Tibial artery (tissue), 4 donors: ENCODE results near the gene COPS6.

Experiments
- DNase-seq, 2 donors: peaks; one replicate each; pipeline ENCODE4 v3.0.0-alpha.2; 2019
- H3K27ac ChIP-seq, 2 donors: fragments of 200-600 bp; sonication (generic) in 1 of 2; 1 replicate in 1 of 2; 2 replicates in 1 of 2; pipeline ENCODE4 v1.5.1; 2018 to 2019; ENCODE audit warnings: mild to moderate bottlenecking in 1 of 2
- H3K27me3 ChIP-seq, 2 donors: fragments of 200-600 bp; sonication (generic) in 1 of 2; one replicate each; pipeline versions ENCODE4 v1.5.1 to v1.6.0; 2016 to 2019
- H3K36me3 ChIP-seq, 3 donors: fragments of 200-600 bp; sonication (generic) in 2 of 3; one replicate each; pipeline ENCODE4 v1.5.1; 2016 to 2019; ENCODE audit warnings: mild to moderate bottlenecking in 2 of 3
- H3K4me1 ChIP-seq, 4 donors: fragments of 200-600 bp; sonication (generic) in 2 of 4; 1 replicate in 3 of 4; 2 replicates in 1 of 4; pipeline ENCODE4 v1.5.1; 2016 to 2019
- H3K4me3 ChIP-seq, 2 donors: fragments of 200-600 bp; sonication (generic) in 1 of 2; 1 replicate in 1 of 2; 2 replicates in 1 of 2; pipeline ENCODE4 v1.5.1; 2018 to 2019; ENCODE audit warnings: mild to moderate bottlenecking in 2 of 2
- H3K9me3 ChIP-seq, 3 donors: fragments of 200-600 bp; sonication (generic) in 1 of 3; one replicate each; pipeline ENCODE4 v1.5.1; 2016 to 2019
- intact Hi-C: fragments of 100-400 bp; cut with DNase I; formaldehyde crosslinking; loops from one replicate; pipeline ENCODE4 v1.15.0; 2023; ENCODE audit warnings: low total_unique reads
- TF ChIP-seq, protein P1 (sequence below), 2 experiments: fragments of 200-600 bp in 1 of 2; fragments of 450-650 bp in 1 of 2; IDR thresholded peaks; one replicate each; pipeline ENCODE4 v1.5.1; 2017 to 2019; ENCODE audit warnings: antibody characterized with exemption in 2 of 2, mild to moderate bottlenecking in 1 of 2, moderate library complexity in 1 of 2

COPS6 gene

DNA sequence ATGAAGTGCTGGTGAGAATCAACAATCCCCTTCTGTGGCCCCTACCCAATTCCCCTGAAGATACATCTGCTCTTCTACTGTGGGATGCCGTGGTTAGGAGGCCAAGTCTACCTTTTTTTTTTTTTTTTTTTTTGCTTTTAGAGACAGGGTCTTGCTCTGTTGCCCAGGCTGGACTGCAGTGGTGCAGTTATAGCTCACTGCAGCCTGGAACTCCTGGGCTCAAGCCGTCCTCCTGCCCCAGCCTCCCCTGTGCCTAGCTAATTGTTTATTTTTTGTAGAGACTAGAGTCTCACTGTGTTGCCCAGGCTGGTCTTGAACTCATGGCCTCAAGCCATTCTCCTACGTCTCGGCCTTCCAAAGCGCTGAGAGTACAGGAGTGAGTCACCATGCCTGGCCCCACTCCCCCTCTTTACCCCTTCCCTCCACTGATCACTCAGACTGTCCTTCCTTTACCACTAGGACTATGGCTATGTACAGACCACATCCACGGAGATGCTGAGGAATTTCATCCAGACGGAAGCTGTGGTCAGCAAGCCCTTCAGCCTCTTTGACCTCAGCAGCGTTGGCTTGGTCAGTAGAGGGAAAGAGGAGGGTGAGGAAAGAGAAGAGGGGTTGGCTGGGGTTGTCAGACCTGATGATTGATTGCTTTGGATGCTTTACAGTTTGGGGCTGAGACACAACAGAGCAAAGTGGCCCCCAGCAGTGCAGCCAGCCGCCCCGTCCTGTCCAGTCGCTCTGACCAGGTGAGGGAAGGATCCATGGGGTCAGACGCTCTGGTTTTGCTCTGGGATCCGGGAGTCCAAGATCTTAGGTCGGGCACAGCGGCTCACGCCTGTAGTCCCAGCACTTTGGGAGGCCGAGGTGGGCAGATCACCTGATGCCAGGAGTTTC lies 14.4 kb downstream of the COPS6 start:
- TF ChIP-seq, protein P1, sequence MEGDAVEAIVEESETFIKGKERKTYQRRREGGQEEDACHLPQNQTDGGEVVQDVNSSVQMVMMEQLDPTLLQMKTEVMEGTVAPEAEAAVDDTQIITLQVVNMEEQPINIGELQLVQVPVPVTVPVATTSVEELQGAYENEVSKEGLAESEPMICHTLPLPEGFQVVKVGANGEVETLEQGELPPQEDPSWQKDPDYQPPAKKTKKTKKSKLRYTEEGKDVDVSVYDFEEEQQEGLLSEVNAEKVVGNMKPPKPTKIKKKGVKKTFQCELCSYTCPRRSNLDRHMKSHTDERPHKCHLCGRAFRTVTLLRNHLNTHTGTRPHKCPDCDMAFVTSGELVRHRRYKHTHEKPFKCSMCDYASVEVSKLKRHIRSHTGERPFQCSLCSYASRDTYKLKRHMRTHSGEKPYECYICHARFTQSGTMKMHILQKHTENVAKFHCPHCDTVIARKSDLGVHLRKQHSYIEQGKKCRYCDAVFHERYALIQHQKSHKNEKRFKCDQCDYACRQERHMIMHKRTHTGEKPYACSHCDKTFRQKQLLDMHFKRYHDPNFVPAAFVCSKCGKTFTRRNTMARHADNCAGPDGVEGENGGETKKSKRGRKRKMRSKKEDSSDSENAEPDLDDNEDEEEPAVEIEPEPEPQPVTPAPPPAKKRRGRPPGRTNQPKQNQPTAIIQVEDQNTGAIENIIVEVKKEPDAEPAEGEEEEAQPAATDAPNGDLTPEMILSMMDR (IDR thresholded peaks at IDR 0.05), result no peak
- Histone ChIP-seq H3K4me1 (peaks cover 0 to 24% (median 18%) of the 10 kb centered on the region in 4 donors), H3K36me3 (peaks cover 39 to 70% (median 51%) of the 10 kb centered on the region in 3 donors), H3K9me3 (no peaks in the 10 kb centered on the region), H3K4me3 (no peak overlapping the region), H3K27ac (no peak overlapping the region), H3K27me3 (no peaks in the 10 kb centered on the region)
- DNase-seq, result no peak
- intact Hi-C loops, result no loop called here

DNA sequence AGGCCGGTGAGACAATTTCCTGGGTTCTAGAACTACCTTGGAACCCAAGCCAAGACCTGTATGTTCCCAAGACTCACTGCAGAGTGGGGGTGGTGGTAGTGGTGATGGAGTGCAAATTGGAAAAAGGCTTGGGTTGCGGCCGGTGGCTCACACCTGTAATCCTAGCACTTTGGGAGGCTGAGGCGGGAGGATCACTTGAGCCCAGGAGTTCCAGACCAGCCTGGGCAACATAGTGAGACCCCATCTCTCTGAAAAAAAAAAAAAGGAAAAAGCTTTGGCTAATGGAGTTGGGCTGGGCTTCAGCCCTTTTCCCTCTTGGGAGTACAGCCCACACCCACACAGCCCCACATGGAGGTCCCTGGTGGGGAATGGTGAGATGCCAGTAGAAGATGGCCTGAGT lies 16.8 kb downstream of the COPS6 start:
- TF ChIP-seq, protein P1 (IDR thresholded peaks at IDR 0.05), result no peak
- intact Hi-C loops, result no loop called here
- peaks cover 0 to 9% (median 7%) of the 10 kb centered on the region in 4 donors for H3K4me1 ChIP-seq
- H3K4me3 ChIP-seq, result no peak overlapping the region
- peaks cover 29 to 79% (median 49%) of the 10 kb centered on the region in 3 donors for H3K36me3 ChIP-seq
- DNase-seq, result no peak
- no peaks in the 10 kb centered on the region for H3K27me3 ChIP-seq
- H3K9me3 ChIP-seq, result no peaks in the 10 kb centered on the region
- H3K27ac ChIP-seq, result no peak overlapping the region

DNA sequence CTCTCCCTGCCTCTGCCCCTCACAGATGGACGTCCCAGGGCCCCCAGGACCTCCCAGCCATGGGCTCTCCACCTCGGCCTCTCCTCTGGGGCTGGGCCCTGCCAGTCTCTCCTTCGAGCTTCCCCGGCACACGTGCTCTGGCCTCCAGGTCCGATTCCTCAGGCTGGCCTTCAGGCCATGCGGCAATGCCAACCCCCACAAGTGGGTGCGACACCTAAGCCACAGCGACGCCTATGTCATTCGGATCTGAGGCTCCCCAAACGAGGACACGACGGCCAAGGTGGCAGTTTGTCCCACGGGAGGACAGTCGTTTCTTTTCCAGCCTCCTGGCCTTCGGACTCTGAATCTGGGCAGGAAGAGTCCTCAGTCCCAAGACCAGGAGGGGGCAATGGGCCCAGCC lies 17.9 kb downstream of the COPS6 start:
- H3K4me1 ChIP-seq, result peaks cover 0 to 9% (median 7%) of the 10 kb centered on the region in 4 donors
- TF ChIP-seq, protein P1 (IDR thresholded peaks at IDR 0.05), result no peak
- no peaks in the 10 kb centered on the region for H3K27me3 ChIP-seq
- peaks cover 34 to 90% (median 60%) of the 10 kb centered on the region in 3 donors for H3K36me3 ChIP-seq
- H3K27ac ChIP-seq, result no peak overlapping the region
- H3K4me3 ChIP-seq, result no peak overlapping the region
- H3K9me3 ChIP-seq, result no peaks in the 10 kb centered on the region
- intact Hi-C loops, result no loop called here
- DNase-seq, result no peak

DNA sequence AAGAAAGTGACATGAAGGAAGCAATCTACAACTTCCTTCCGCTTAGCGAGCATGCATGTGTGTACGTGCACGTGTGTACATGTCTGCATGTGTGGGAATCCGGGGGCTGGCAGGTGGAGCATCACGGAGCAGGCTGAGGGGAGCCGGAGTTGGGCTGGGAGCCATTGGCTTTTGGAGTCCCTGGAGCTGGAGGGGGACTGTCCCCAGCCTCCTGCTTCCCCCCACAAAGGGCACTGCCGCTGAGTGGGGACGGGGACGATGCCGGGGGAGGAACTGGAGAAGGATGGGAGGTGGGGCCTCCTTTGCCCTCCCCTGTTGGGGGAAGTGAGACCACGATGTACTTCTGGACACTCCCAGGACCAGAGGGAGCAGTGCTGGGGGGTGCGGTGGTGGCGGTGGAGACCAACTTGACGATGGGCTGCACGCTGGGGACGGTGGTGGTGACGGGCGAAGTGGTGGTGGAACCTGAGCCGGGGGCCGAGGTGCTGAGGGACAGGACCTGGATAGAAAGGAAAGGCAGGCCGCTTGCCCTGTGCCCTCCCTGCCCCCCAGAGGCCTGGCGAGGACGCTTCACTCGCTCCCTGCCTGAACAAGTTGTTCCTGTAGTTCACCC lies 18.5 kb downstream of the COPS6 start:
- Histone ChIP-seq H3K36me3 (peaks cover 40 to 96% (median 66%) of the 10 kb centered on the region in 3 donors), H3K27ac (no peak overlapping the region), H3K4me1 (peaks cover 0 to 8% (median 6%) of the 10 kb centered on the region in 4 donors), H3K9me3 (no peaks in the 10 kb centered on the region), H3K27me3 (no peaks in the 10 kb centered on the region), H3K4me3 (no peak overlapping the region)
- DNase-seq, result no peak
- intact Hi-C loops, result no loop called here
- TF ChIP-seq, protein P1 (IDR thresholded peaks at IDR 0.05), result no peak

DNA sequence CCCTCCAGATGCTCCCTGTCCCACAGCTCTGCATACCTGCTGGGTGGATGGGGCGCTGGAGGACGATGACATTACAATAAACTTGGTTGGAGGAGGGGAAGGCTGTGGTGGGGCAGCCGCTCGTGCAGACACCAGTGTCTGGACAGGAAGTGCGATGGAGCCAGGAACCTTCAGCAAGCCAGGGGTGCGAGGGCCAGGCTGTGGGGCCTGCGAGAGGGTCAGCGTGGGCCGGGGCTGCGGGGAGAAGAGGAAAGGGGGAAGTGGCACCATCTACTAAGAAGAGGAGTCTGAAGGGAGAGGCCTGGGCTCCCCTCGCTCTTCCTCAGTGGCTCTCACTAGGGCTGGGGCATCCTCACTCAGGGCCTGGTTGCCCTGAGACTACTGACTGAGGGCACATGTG lies 19.1 kb downstream of the COPS6 start:
- Histone ChIP-seq H3K4me1 (peaks cover 0 to 1% (median under 1%) of the 10 kb centered on the region in 4 donors), H3K36me3 (peaks cover 43 to 99% (median 73%) of the 10 kb centered on the region in 3 donors), H3K9me3 (no peaks in the 10 kb centered on the region), H3K27me3 (no peaks in the 10 kb centered on the region), H3K27ac (no peak overlapping the region), H3K4me3 (no peak overlapping the region)
- no peak for DNase-seq
- TF ChIP-seq, protein P1 (IDR thresholded peaks at IDR 0.05), result no peak
- intact Hi-C loops, result no loop called here
